Activated CD8-positive, alpha-beta memory T cell treated with anti-CD3 and anti-CD28 coated beads for 1 hour (primary cell): Measurements from ENCODE around the gene LMTK3.

ENCODE experiments used
- DNase-seq, 2 donors: peaks; one replicate each; pipeline ENCODE4 v3.0.0-alpha.2; 2020; ENCODE audit warnings: low read depth in 1 of 2; ENCODE audit errors: extremely low read depth in 1 of 2

Gene LMTK3

GRCh38 chr19:48509467-48510194 is 2.0 kb downstream of the LMTK3 start:
- DNase-seq = no peak

DNA sequence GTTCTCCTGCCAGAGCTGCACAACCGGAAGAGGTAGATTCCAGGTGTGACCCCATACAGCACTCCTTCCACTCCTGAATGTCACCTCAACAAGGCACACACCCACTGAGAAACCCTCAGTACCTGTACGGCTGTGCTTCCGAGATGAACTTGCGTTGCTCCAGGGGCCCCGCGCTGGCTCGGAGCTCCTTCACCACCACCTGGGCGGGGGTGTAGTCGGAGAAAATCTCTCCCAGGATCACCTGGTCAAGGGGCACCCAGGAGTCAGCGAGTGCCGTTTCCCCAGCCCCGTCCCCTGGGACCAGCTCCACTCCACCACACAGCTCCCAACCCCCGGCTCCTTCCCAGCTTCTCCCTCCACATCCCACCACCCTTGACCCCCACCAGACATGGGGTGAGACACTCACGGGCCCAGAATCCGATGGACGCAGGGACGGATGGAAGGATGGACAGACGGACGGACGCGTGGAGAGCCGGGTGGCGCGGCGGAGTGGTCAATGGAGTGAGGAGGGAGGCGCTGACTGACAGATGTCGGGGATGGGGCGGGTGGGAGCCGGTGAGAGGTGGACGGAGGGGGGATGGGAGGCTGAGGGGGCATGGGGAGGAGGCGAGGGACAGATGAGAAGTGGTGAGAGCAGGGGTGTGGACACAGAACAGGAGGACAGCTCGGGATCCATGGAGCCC is 2.8 kb downstream of the LMTK3 start:
- no peak for DNase-seq

- DNase-seq = no peak
Measured at GRCh38 chr19:48507911-48508439, 3.7 kb downstream of the LMTK3 start.

- DNase-seq = no peak
Measured at GRCh38 chr19:48506138-48506733, 5.4 kb downstream of the LMTK3 start.

DNA sequence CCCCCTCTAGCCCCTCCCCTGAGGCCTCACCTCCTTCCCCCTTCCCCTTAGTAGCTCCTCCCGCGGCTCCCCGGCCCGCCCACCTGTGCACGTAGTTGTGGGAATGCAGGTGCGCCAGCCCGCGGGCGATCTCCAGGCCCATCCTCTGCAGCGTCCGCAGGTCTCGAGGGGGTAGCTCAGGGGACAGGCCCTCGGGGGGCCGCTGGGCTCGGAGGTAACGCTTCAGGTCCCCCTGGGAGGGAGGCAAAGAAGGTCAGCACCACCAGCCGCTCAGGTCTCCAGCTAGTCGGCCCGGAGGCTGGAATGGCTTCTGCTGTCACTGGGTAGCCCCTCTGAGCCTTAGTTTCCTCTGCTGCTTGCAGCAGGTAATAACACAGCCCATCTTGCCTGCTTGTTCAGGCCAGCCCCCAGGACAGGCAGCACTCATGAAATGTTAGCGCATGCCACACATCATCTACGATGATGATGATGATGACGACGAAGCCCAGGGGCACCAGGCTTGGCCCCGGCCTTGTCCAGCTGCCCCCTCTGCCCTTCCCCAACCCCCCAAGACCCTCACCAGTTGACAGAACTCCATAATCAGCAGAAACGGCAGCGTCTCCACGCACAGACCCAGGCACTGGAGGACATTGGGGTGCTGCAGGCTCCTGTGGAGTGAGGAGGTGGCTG is 9.2 kb downstream of the LMTK3 start:
- peak in 1 of 2 donors; percentile 49 for DNase-seq

DNA sequence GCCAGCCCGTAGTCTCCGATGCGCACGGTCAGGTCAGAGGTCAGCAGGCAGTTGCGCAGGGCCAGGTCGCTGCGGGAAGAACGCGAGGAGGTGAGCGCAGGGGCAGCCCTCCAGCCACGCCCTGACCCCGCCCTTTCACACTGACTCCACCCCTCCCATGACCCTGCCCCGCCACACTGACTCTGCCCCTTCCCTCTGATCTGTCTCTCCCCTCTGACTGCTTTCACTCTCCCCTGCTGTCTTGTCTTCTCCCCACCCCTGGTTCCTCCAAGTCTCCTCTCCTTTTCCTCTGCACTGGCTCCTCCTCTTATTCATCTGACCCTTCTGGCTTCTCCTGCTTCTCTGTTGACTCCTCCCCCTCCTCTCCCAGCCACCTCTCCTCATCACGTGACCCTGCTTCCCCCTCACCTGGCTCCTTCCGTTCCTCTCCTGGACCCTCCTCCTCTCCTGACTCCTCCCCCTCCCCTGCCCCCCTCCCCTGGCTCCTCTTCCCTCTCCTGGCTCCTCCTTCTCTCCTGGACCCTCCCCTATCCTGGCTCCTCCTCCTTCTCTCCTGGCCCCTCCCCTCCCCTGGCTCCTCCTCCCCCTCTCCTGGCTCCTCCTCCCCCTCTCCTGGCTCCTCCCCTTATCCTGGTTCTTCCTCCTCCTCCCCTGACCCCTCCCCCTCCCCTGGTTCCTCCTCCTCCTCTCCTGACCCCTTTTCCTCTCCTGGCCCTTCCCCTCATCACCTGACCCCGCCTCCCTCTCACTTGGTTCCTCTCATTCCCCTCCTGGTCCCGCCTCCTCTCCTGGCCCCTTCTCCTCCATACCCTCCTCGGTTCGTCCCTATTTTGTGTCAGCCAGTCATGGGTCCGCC is 9.9 kb downstream of the LMTK3 start:
- DNase-seq = no peak

GRCh38 chr19:48500830-48501493 is 10.7 kb downstream of the LMTK3 start:
- DNase-seq = no peak

DNA sequence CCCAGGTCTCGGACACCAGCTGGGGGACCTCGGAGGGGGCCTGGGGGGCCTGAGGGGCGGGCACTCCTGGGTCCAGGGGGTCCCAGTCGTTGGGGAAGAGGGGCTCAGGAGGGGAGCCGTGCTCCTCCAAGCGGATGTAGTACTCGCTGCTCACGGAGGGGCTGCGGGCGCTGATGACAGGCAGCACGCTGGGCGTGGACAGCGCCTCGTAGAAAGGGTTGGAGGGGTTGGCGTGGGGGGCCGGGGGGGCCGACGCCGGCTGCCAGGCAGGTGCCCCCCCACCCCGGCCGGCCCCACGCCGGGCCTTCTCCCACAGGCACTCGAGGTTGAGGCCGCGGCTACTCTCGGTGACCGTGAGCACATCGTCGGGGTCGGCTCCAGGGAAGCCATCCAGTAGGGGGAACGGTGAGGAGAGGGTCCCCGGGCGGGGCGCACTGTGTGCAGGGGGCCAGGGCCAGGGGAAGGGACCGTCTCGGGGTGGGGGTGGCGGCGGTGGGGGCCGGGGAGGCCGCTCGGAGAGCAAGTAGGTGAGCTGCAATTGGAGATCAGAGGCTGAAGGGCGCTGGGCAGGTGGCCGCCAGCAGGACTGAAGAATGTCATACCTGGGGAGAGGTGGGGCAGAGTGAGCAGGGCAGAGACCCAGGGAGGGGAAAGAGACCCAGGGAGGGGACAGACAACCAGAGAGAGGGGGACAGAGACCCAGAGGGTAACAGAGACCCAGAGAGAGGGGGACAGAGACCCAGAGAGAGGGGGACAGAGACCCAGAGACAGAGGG is 12.1 kb downstream of the LMTK3 start:
- DNase-seq = no peak

- DNase-seq = no peak
Measured at GRCh38 chr19:48498595-48499311, 12.9 kb downstream of the LMTK3 start.

DNA sequence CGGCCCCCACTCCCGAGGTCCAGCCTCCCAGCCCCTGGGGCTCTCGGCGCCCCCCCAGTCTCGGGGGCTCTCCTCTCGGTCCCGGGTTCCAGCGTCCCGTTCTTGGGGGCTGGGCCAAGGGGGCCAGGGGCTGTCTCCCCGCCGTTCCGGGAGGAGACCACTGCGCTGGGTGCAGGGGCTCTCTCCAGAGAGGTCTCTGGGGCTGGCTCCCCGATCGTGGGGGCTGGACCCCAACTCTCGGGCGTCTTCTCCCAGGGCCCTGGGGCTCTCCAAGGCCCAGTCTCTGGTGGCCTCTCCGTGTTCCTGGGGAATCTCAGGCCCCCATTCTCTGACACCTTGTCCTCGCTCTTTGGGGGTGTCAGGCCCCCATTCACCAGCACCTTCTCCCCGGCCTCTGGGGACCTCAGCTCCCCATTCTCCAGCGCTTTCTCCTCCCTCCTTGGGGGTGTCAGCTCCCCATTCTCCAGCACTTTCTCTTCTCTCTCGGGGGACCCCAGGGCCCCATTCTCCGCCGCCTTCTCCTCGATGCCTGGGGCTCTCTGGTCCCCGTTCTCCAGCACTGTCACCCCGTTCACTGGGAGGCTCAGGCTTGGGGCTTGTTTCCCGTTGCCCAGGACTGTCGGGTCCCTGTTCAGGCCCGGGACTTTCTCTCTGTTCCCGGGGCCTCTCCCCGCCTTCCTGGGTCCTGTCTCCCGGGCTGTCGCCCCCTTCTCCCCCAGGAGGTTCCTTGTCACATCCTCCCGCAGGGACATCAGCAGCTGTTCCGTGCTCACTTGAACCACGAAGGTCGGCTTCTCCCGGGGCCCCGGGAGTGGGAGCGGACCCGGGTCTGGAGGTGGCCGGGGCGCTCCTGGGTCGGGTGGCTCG is 13.7 kb downstream of the LMTK3 start:
- no peak for DNase-seq

GRCh38 chr19:48496959-48497727 is 14.5 kb downstream of the LMTK3 start:
- DNase-seq = no peak

DNA sequence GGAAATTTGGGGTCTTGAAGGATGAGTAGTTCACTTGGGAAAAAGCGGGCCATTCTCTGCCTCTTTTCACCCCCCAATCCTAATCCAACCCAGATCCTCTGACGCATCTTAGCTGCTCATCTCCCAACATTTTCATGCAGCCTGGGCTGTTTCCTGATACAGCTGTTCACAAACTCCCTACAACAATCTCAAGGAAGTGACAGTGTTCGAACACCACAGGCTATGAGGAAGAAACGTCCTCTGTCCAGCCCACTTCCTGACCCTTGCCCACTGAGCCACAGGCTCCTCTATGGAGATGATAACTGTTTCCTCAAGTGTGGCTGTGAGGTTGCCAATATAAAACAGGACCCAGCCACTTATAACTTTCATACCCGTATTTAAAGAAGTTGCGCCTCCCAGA is 16.2 kb downstream of the LMTK3 start:
- no peak for DNase-seq

GRCh38 chr19:48493718-48494401 is 17.8 kb downstream of the LMTK3 start:
- DNase-seq = no peak

DNA sequence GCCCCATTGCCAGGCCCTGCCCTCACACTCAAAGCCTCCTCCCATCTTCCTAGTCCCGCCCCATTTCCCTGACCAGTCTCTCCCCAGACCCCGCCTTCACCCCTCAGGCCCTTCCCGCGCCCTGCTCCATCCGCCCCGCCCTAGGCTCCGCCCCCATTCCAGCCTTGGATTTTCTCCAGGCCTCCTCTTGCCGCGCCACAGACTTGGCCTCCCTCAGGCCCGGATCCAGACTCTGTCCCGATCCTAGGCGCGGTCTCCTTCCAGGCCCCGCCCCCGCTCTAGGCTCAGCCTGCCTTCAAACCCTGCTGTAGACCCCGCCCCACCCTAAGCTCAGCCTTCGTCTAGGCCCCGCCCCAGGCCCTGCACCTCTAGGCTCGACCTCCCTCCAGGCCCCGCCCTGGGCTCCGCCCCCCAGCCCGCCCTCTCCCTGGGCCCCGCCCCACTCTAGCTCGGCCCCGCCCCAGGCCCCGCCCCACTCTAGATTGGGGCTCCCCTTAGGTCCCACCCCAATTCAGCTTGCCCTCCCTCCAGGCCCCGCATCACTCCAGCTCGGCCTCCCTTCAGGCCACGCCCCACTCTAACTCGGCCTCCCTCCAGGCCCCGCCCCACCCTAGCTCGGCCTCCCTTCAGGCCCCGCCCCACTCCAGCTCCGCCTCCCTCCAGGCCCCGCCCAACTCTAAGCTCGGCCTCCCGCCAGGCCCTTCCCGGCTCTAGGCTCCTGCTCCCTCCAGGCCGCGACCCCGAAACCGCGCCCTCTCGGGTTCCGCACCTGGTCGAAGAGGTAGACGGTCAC is 18.5 kb downstream of the LMTK3 start:
- DNase-seq = peak; percentile 51 to 71

DNA sequence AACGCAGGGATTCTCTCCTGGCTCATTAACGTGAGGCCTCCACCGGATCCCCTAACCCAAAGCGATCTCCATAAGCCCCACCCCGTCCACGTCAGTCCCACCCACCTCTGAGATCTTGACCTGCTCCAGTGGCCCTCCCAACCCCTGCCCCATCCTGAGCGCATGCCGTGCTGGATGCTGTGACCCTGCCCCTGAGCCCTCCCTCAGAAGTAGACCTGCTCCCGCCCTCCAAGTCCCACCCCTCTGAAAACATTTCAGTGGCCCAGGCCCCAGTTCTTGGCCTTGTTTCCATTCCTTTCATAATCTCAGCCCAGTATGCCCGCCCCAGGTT is 19.9 kb downstream of the LMTK3 start:
- DNase-seq = no peak
